ENCODE data around the gene RHO.

DNA sequence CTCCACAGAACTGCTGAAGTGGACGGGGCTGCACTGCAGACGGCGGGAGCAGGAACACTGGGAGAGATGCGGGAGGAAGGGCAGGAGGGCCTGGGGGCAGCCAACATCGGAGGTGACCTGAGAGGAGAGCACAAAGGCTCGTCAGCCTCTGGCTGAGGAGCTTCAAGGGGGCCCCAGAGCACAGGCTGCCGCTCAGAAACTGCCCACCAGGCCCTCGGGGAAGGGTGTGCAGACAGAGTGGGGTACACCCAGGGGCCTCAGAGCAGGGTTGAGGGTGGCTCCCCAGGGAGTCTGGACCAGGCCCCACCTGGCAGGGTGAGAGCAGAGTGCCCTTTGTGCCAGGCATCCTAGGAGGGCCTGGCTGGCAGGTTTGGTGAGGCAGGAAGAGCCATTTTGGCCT, 14.7 kb upstream of the RHO start:
- TF ChIP-seq EZH2 (optimal IDR thresholded peaks at IDR 0.05; ENCODE audit: low read depth, low read length), result no peak
- TF ChIP-seq, protein P1, sequence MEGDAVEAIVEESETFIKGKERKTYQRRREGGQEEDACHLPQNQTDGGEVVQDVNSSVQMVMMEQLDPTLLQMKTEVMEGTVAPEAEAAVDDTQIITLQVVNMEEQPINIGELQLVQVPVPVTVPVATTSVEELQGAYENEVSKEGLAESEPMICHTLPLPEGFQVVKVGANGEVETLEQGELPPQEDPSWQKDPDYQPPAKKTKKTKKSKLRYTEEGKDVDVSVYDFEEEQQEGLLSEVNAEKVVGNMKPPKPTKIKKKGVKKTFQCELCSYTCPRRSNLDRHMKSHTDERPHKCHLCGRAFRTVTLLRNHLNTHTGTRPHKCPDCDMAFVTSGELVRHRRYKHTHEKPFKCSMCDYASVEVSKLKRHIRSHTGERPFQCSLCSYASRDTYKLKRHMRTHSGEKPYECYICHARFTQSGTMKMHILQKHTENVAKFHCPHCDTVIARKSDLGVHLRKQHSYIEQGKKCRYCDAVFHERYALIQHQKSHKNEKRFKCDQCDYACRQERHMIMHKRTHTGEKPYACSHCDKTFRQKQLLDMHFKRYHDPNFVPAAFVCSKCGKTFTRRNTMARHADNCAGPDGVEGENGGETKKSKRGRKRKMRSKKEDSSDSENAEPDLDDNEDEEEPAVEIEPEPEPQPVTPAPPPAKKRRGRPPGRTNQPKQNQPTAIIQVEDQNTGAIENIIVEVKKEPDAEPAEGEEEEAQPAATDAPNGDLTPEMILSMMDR (IDR thresholded peaks at IDR 0.05; ENCODE audit: low read length), result no peak

Measured in MM.1S (cell line).